HG03175 (cell line): ENCODE results near the gene SYT13.

ENCODE experiments used
- ATAC-seq: cut with Tn5 transposase; IDR thresholded peaks from one replicate; pipeline ENCODE4 v1.9.1; 2021; ENCODE audit warnings: mild to moderate bottlenecking, moderate library complexity; ENCODE audit not compliant: unreplicated experiment

Gene SYT13

GRCh38 chr11:45225277-45225676 lies 60.9 kb downstream of the SYT13 start:
- no peak for ATAC-seq

GRCh38 chr11:45224766-45225165 lies 61.4 kb downstream of the SYT13 start:
- ATAC-seq: no peak

DNA sequence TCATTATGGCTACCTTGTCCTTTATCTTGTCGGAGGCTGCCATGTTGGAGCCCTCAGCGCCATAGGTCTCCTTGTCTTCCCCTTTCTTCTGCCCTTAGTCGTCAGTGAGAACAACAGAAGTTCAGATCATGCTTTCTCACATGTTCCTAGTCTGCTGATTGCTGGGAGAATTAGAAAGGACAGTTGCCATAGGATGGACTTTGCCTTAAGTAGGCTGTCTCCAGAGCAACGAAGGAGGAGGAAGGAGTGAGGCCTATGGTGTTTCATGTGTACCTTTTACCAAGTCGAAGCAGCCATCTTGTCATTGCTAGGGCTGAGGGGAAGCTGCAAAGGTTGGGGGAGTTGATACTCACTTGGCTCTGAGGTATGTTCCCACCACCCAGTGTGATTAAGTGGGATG lies 62.6 kb downstream of the SYT13 start:
- ATAC-seq: no peak

DNA sequence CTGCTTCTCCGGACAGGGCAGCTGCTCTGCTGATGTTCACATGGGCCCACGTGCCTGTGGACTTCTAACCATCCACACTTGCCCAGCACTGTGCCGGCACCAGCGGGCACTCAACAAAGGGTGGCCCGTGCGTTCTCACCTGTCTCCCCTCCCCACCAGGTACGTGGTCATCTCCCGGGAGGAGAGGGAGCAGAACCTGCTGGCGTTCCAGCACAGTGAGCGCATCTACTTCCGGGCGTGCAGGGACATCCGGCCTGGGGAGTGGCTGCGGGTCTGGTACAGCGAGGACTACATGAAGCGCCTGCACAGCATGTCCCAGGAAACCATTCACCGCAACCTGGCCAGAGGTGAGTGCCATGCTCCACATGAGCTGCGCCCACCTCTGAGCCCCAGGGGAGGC lies 66.7 kb downstream of the SYT13 start:
- no peak for ATAC-seq

- no peak for ATAC-seq
Observed at GRCh38 chr11:45218705-45219104, 67.4 kb downstream of the SYT13 start.

DNA sequence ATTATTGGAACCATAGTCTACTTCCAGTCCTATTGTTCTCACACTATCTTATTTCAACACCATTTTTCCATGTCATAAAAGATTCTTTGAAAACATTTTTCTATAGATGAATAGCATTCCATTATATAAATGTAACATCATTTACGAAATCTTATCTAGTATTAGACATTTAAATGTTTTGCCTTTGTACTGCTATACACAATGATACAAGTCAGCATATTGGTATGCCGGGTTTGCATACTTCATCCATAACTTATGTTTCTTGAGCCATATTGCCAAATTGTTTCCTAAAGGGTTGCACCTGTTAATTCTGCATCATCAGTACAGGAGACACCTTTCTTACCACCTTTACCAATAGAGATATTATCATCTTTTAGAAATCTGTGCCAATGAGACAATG lies 68.2 kb downstream of the SYT13 start:
- no peak for ATAC-seq

GRCh38 chr11:45216901-45217300 lies 69.2 kb downstream of the SYT13 start:
- no peak for ATAC-seq

DNA sequence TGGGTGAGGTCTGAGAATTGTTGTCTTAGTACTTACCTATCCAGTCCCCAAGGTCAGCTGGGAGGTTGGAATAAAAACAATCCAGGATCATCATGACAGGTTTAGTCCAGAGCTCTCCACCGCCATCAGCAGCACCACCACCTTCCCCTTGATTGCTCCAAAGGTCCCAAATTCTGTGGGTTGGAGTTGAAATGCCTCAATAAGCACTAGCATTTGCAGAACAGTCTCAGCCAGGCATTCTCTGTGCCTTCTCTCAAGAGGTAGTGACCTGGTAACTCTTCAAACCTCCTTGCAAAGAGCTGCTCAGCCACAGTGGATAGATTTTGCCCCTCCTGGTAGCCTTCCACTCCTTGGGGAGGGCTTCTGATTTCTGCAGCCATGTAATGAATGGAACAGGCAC lies 70.1 kb downstream of the SYT13 start:
- no peak for ATAC-seq

- no peak for ATAC-seq
Observed at GRCh38 chr11:45215098-45215865, 70.9 kb downstream of the SYT13 start.

GRCh38 chr11:45213717-45214116 lies 72.4 kb downstream of the SYT13 start:
- ATAC-seq: no peak

GRCh38 chr11:45213316-45213665 lies 72.8 kb downstream of the SYT13 start:
- ATAC-seq: no peak

- ATAC-seq: no peak
Observed at GRCh38 chr11:45212566-45213315, 73.4 kb downstream of the SYT13 start.

DNA sequence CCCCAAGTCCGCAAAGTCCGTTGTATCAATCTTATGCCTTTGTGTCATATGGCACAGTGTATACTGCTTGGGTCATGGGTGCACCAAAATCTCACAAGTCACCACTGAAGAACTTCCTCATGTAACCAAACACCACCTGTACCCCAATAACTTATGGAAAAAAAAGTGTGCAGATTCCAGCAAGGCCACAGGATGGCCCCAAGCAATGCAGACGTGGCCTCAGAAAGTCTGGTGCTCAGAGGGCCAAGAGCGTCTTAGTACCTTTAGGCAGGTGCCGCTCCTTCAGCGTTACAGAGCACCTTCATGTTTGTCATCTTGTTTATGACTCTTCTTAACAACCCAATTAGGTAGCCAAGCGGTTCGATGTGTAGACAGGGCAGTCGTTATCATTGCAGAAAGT lies 74.4 kb downstream of the SYT13 start:
- ATAC-seq: no peak

GRCh38 chr11:45210846-45211245 lies 75.3 kb downstream of the SYT13 start:
- ATAC-seq: no peak

GRCh38 chr11:45209891-45210699 lies 76.0 kb downstream of the SYT13 start:
- ATAC-seq: no peak

DNA sequence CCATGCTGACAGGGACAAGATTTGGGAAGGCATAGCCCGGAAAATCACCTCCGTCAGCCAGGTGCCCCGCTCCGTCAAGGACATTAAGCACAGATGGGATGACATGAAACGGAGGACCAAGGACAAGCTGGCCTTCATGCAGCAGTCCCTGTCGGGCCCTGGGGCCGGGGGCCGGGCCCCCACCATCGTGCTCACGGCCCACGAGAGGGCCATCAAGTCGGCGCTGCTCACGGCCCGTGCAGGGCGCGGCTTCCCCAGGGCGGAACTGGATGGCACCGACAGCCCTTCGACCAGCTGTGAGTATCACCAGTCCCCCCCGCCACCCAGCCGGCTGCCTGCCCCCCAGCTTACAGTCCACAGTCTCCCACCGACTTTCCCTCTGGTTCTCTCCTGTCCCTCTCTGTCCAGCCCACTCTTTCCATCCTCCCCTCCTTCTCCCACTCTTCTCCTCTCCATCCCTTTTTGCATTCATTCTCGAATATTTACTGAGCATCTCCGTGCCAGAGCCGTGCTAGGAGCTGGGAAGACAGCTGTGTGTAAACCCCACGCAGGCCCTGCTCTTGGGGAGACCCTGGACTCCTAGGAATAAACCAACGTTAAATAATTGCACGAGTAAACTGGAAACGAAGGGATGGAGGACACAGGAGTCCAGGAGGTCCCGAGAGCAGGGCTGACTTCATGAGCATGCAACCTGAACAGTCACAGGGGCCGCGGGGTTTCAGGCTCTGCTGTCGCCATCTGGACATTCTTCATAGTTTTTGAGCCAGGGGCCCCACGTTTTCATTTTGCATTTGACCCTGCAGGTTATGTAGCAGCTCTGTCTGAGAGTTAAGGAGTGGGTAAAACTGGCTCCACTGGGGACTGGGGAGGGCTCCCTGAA lies 76.9 kb downstream of the SYT13 start:
- no peak for ATAC-seq

GRCh38 chr11:45208135-45208534 lies 78.0 kb downstream of the SYT13 start:
- no peak for ATAC-seq

DNA sequence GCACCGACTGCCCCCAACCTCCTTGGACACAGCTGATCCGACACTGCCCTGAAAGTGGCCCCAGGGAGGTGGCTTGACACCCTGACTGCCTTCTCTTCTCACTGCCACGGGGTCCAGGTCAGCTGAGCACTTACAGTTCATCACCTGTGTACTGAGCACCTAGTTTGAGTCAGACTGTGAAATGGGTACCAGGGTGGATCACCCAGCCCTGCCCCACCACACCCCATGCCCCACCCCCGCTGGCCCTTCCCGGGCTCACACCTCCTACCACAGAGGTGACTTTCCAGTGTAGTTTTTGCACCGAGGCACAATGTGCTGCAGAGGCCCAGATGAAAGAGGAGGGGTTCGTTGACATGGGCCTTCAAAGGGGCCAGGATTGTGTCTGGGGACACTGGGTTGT lies 80.2 kb downstream of the SYT13 start:
- no peak for ATAC-seq

GRCh38 chr11:45204761-45205160 lies 81.4 kb downstream of the SYT13 start:
- no peak for ATAC-seq

GRCh38 chr11:45193695-45194094 lies 92.4 kb downstream of the SYT13 start:
- no peak for ATAC-seq
